ENCODE data around the gene BBIP1.
A peak's percentile ranks its signal among the peaks of the same experiment; 100 is the strongest.

BBIP1 gene

GRCh38 chr10:110880012-110880411 lies 39.0 kb downstream of the BBIP1 start:
- Histone ChIP-seq H3K27me3 (ENCODE audit: control insufficient read depth in 1 of 2, insufficient read depth in 2 of 2, low read length in 2 of 2) (no peaks in the 10 kb centered on the region), H3K4me1 (ENCODE audit: insufficient read depth, low read length) (peaks cover 20% of the 10 kb centered on the region), H3K9me3 (ENCODE audit: low read length) (no peaks in the 10 kb centered on the region), H3K9ac (ENCODE audit: low read length) (no peak overlapping the region), H3K4me3 (ENCODE audit: low read depth in 1 of 2, low read length in 2 of 2) (no peak overlapping the region), H3K36me3 (ENCODE audit: insufficient read depth, low read length) (peaks cover 10% of the 10 kb centered on the region), H3K27ac (ENCODE audit: low read depth, low read length) (no peak overlapping the region)

DNA sequence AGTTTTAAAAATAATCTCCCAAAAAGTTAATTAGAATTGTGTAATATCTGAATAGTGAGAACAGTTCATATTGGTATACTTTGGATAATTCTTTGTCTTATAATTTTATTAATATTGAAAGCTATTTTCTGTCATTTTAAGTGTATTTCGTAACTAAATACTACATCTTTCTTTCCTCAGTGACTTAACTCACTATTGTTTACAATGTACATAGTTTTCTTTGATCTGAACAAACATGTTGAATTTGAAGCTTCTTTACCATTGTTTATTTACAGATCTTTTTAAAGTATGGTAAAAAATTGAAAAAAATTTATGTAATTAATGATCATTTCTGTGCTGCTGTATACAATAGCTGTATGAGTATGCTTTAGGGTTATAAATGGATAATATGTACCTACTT lies 42.2 kb downstream of the BBIP1 start:
- Histone ChIP-seq H3K9ac (ENCODE audit: low read length) (no peak overlapping the region), H3K9me3 (ENCODE audit: low read length) (no peaks in the 10 kb centered on the region), H3K27me3 (ENCODE audit: control insufficient read depth in 1 of 2, insufficient read depth in 2 of 2, low read length in 2 of 2) (no peaks in the 10 kb centered on the region), H3K4me3 (ENCODE audit: low read depth in 1 of 2, low read length in 2 of 2) (no peak overlapping the region), H3K36me3 (ENCODE audit: insufficient read depth, low read length) (no peaks in the 10 kb centered on the region), H3K4me1 (ENCODE audit: insufficient read depth, low read length) (peaks cover 20% of the 10 kb centered on the region), H3K27ac (ENCODE audit: low read depth, low read length) (no peak overlapping the region)

DNA sequence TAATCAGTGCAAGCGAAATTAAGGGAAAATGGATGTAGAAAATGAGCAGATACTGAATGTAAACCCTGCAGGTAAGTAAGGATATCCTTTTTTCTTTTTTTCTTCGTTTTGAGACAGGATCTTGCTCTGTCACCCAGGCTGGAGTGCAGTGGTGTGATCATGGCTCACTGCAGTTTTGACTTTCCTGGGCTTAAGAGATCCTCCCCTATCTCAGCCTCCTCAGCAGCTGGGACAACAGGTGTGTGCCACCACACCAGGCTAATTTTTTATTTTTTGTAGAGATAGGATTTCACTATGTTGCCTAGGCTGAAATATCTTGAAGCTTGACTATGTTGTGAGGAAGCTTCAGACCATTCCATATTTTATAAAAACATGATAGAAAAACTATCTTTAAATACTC lies 43.0 kb downstream of the BBIP1 start:
- no peaks in the 10 kb centered on the region for H3K27me3 ChIP-seq (ENCODE audit: control insufficient read depth in 1 of 2, insufficient read depth in 2 of 2, low read length in 2 of 2)
- H3K9ac ChIP-seq (ENCODE audit: low read length) = no peak overlapping the region
- H3K4me1 ChIP-seq (ENCODE audit: insufficient read depth, low read length) = peaks cover 21% of the 10 kb centered on the region
- H3K27ac ChIP-seq (ENCODE audit: low read depth, low read length) = no peak overlapping the region
- no peak overlapping the region for H3K4me3 ChIP-seq (ENCODE audit: low read depth in 1 of 2, low read length in 2 of 2)
- no peaks in the 10 kb centered on the region for H3K36me3 ChIP-seq (ENCODE audit: insufficient read depth, low read length)
- no peaks in the 10 kb centered on the region for H3K9me3 ChIP-seq (ENCODE audit: low read length)

DNA sequence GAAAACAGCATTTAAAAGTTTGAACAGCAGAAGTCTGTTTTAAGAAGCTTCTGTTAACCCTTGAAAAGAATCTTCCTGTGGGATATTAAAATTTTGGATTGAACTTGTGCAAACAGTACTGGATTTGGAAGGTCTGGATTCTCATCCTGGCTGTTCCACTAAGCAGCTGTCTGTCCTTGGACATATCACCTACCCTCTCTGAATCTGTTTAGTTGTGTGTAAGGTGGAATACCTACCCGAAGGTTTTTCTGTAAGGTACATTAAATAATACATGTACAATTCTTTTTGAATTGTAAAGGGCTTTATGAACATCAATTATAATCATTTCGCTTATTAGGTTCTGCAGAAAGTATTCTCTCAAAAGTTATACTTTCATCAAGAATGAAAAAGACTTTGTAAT lies 45.0 kb downstream of the BBIP1 start:
- H3K4me1 ChIP-seq (ENCODE audit: insufficient read depth, low read length) = peaks cover 12% of the 10 kb centered on the region
- H3K9ac ChIP-seq (ENCODE audit: low read length) = peak overlapping the region; percentile 72
- H3K27me3 ChIP-seq (ENCODE audit: control insufficient read depth in 1 of 2, insufficient read depth in 2 of 2, low read length in 2 of 2) = no peaks in the 10 kb centered on the region
- H3K27ac ChIP-seq (ENCODE audit: low read depth, low read length) = peak overlapping the region; percentile 41
- H3K36me3 ChIP-seq (ENCODE audit: insufficient read depth, low read length) = no peaks in the 10 kb centered on the region
- peak overlapping the region; percentile 3 to 49 for H3K4me3 ChIP-seq (ENCODE audit: low read depth in 1 of 2, low read length in 2 of 2)
- H3K9me3 ChIP-seq (ENCODE audit: low read length) = no peaks in the 10 kb centered on the region

DNA sequence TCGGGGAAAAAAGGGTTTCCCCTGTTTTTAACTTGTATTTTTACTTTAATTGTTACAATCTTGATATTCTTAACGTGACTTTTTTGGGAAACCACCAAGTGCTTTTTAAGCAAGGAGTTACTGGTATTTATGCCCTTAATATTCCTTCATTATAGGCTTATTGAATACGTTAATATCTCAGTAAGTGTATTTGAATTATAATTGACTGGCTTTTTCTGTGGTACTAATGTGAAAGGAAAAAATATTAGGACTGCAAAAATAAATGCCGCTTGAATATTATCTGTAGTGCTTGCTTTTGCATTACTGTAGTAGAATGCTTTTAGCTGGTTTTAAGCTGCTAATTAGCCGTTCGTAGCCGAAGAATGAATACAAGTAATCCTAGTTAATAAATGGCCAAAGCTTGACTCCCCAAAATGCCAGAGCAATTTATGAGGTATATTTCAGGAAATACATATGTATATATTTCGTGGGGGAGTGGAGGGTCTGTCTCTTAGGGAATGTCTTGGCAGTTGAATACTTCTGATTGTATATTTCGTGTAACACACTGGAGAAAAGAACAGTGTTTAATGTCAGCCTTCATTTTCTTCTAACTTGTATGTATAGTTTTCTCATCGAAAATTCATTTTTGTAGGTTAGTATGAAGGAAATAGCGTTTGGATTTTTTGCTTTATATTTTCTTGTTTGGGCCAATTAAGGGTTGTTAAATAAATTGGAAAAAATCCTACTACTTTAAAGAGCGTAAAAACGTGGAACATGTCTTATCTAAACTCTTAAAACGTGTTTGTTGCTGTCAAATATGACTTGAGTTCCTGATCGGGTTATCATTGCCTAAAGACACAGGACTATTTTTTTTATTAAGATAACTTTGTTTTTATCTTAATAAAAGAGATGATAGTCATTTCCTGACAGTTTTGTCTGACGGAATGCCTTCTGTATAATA lies 45.7 kb downstream of the BBIP1 start:
- peak overlapping the region; percentile 49 to 93 for H3K4me3 ChIP-seq (ENCODE audit: low read depth in 1 of 2, low read length in 2 of 2)
- peak overlapping the region; percentile 99 for H3K27ac ChIP-seq (ENCODE audit: low read depth, low read length)
- H3K9ac ChIP-seq (ENCODE audit: low read length) = peak overlapping the region; percentile 72
- H3K4me1 ChIP-seq (ENCODE audit: insufficient read depth, low read length) = peaks cover 12% of the 10 kb centered on the region
- no peaks in the 10 kb centered on the region for H3K36me3 ChIP-seq (ENCODE audit: insufficient read depth, low read length)
- H3K9me3 ChIP-seq (ENCODE audit: low read length) = no peaks in the 10 kb centered on the region
- H3K27me3 ChIP-seq (ENCODE audit: control insufficient read depth in 1 of 2, insufficient read depth in 2 of 2, low read length in 2 of 2) = no peaks in the 10 kb centered on the region

DNA sequence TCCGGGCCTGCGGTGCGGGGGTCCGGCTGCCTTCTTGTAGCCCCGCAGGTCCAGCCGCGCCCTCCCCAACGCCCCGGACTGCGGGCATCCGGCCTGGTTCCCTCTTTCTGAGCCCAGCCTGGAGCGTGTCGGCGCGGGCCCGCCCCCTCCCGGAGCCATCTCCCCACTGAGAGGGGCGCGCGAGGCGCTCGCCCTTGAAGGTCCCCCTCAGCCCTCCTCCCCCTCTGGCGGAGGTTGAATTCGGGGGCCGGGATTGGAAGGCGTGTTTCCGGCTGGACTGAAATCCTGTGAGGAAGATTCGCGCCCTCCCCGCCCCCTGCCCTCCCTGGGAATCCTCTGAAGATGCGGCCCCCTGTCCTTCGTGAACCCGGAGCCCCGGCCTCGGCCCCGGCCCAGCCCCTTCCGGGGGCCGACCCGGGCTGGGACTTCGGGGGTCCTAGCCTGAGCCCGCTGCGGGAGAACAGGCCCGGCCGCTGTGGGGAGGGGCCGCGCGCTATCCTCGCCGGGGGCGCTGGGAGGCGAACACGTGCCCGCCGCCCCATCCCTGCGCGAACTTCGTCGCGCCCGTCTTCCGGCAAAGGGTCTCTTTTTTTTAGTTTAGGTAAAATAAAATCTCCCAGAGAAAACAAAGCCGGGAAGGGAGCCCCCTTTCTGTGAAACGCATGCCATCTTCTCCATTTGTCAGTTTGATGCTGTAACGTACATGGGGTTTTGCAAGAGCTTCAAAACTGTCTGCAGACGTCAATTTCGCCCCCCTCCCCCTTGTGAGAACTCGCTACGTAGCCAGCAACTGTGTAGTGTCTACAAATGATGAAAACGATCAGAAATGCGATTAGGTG lies 46.6 kb downstream of the BBIP1 start:
- H3K36me3 ChIP-seq (ENCODE audit: insufficient read depth, low read length) = no peaks in the 10 kb centered on the region
- H3K9ac ChIP-seq (ENCODE audit: low read length) = peak overlapping the region; percentile 72
- H3K4me3 ChIP-seq (ENCODE audit: low read depth in 1 of 2, low read length in 2 of 2) = peak overlapping the region; percentile 49 to 93
- peak overlapping the region; percentile 99 for H3K27ac ChIP-seq (ENCODE audit: low read depth, low read length)
- peaks cover 12% of the 10 kb centered on the region for H3K4me1 ChIP-seq (ENCODE audit: insufficient read depth, low read length)
- no peaks in the 10 kb centered on the region for H3K27me3 ChIP-seq (ENCODE audit: control insufficient read depth in 1 of 2, insufficient read depth in 2 of 2, low read length in 2 of 2)
- H3K9me3 ChIP-seq (ENCODE audit: low read length) = no peaks in the 10 kb centered on the region

DNA sequence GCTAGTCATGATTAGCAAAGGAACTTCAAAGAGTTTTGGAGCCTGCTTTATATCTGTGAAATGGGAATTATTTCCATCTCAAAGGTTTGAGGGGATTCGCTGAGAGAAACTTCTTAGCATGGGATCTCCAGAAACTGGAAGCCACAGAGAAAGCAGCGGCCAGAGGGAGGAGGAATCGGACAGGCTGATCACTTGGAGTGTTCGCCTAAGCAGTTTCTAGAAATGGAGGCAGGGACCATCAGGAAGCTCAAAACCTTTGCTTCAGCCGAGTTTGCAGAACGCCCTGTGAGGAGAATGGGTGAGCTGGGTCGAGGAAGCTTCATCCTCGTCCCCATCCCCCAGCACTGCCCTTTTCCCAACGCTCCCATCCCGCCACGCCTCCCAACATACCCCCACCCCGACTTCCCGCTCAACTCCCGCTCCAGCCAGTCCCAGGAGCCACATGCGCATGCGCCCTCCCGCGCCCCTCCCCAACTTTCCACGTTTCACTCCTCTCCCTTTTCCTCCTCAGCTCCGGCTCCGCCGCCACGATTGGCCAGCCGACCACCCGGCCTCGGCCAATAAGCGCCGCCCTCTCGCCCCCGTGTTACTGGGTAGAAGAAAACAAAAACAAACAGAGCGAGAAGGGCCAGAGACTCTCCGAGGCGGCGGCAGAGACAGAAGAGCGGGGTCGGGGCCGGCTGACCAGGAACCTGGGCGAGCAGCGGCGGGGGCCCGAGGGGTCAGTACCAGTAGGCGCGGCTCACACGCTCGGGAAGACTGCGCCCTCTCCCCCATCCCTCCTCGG lies 47.5 kb downstream of the BBIP1 start, which contains the start of gene PDCD4:
Gene PDCD4 (plus strand): TSS at position 631 of the 787 bp plus-strand sequence. CDS start 4,100 bp downstream, outside the sequence.
- H3K4me1 ChIP-seq (ENCODE audit: insufficient read depth, low read length) = peaks cover 12% of the 10 kb centered on the region
- H3K27ac ChIP-seq (ENCODE audit: low read depth, low read length) = peak within 1 kb of the TSS; percentile 99
- peak within 1 kb of the TSS; percentile 72 for H3K9ac ChIP-seq (ENCODE audit: low read length)
- no peaks in the 10 kb centered on the region for H3K27me3 ChIP-seq (ENCODE audit: control insufficient read depth in 1 of 2, insufficient read depth in 2 of 2, low read length in 2 of 2)
- no peaks in the 10 kb centered on the region for H3K9me3 ChIP-seq (ENCODE audit: low read length)
- H3K36me3 ChIP-seq (ENCODE audit: insufficient read depth, low read length) = no peaks in the 10 kb centered on the region
- peak within 1 kb of the TSS; percentile 49 to 93 for H3K4me3 ChIP-seq (ENCODE audit: low read depth in 1 of 2, low read length in 2 of 2)

GRCh38 chr10:110870823-110871297 lies 48.1 kb downstream of the BBIP1 start:
- peak overlapping the region; percentile 34 for H3K9ac ChIP-seq (ENCODE audit: low read length)
- H3K36me3 ChIP-seq (ENCODE audit: insufficient read depth, low read length) = no peaks in the 10 kb centered on the region
- H3K9me3 ChIP-seq (ENCODE audit: low read length) = no peaks in the 10 kb centered on the region
- no peaks in the 10 kb centered on the region for H3K27me3 ChIP-seq (ENCODE audit: control insufficient read depth in 1 of 2, insufficient read depth in 2 of 2, low read length in 2 of 2)
- peak overlapping the region; percentile 99 for H3K27ac ChIP-seq (ENCODE audit: low read depth, low read length)
- peaks cover 17% of the 10 kb centered on the region for H3K4me1 ChIP-seq (ENCODE audit: insufficient read depth, low read length)
- H3K4me3 ChIP-seq (ENCODE audit: low read depth in 1 of 2, low read length in 2 of 2) = peak overlapping the region; percentile 49 to 53

- Histone ChIP-seq H3K4me3 (ENCODE audit: low read depth in 1 of 2, low read length in 2 of 2) (no peak overlapping the region), H3K9ac (ENCODE audit: low read length) (no peak overlapping the region), H3K27ac (ENCODE audit: low read depth, low read length) (no peak overlapping the region), H3K27me3 (ENCODE audit: control insufficient read depth in 1 of 2, insufficient read depth in 2 of 2, low read length in 2 of 2) (no peaks in the 10 kb centered on the region), H3K9me3 (ENCODE audit: low read length) (no peaks in the 10 kb centered on the region), H3K36me3 (ENCODE audit: insufficient read depth, low read length) (no peaks in the 10 kb centered on the region), H3K4me1 (ENCODE audit: insufficient read depth, low read length) (peaks cover 27% of the 10 kb centered on the region)
Measured at GRCh38 chr10:110868981-110869380, 50.0 kb downstream of the BBIP1 start.

DNA sequence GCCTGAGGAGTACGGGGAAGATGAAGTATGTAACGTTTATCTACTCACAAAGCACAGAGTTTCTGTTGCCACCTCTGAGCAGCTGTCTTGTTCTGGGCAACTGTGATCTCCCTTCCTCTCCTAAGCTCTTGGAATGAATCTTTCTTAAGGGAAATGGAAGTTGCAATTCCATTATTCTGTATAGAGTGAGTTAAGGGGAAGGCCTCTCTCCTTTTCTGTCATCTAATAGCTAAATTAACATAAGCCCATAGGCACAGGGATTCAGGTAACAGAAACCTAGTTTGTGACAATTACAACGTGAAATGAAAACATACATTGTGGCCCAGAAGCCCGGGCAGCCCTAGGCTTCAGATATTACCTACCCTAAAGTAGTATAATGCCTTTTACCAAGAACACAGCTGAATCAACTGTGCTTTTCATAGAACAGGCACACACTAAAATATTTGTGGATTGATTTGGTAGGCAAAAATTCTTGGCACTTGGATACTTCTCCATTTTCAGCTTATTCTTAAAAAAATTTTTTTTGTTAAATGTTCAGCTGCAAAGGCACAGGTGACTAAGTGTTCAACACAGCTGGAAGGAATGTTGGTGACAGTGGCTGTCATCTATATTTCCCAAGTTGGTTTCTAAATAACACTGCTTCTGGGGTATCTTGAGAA lies 51.0 kb downstream of the BBIP1 start:
- no peaks in the 10 kb centered on the region for H3K27me3 ChIP-seq (ENCODE audit: control insufficient read depth in 1 of 2, insufficient read depth in 2 of 2, low read length in 2 of 2)
- no peaks in the 10 kb centered on the region for H3K36me3 ChIP-seq (ENCODE audit: insufficient read depth, low read length)
- H3K4me1 ChIP-seq (ENCODE audit: insufficient read depth, low read length) = peaks cover 27% of the 10 kb centered on the region
- no peaks in the 10 kb centered on the region for H3K9me3 ChIP-seq (ENCODE audit: low read length)
- H3K27ac ChIP-seq (ENCODE audit: low read depth, low read length) = no peak overlapping the region
- H3K9ac ChIP-seq (ENCODE audit: low read length) = no peak overlapping the region
- no peak overlapping the region for H3K4me3 ChIP-seq (ENCODE audit: low read depth in 1 of 2, low read length in 2 of 2)

All from muscle layer of colon (tissue), 2 donors.